HG03135 (cell line): Measurements from ENCODE around the gene TALDO1.
A peak's percentile ranks its signal among the peaks of the same experiment; 100 is the strongest.

Experiments used
- ATAC-seq: cut with Tn5 transposase; IDR thresholded peaks from one replicate; pipeline ENCODE4 v1.9.1; 2021; ENCODE audit warnings: mild to moderate bottlenecking, moderate library complexity; ENCODE audit not compliant: unreplicated experiment

Gene TALDO1

DNA sequence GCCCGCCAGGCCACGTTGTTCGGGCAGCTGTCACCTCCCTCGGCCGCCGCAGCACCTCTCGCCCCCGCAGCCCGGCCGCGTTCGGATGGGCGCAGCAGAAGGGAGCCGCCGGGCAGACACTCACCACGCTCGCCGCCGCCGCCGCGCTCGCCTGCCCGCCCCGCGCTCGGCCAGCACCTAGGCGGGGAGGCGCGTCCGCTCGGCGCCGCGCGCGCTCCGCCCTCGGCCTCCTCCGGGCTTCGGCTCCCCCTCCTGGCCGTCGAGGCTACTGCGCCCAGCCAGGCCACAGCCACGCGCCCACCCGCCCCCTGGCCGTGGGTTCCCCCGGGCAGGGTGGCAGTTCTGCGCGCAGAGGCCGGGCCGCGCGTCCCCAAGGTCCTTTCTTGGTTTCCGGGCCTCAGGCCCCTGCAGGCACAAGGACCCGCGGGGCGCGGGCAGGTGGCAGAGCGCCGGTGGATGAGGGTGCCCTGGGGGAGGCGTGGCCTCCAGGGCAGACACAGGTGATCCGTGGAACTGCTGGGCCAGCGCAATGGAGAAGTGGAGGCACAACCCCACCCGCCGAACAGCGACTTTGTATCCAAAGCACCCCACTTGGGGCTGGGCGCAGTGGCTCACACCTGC lies 50.9 kb downstream of the TALDO1 start, which contains the start of gene SLC25A22:
SLC25A22 (minus strand) TSS at position 189 of the 621 bp plus-strand sequence. CDS start 3,275 bp downstream, outside the sequence.
- peak; percentile 50 for ATAC-seq

DNA sequence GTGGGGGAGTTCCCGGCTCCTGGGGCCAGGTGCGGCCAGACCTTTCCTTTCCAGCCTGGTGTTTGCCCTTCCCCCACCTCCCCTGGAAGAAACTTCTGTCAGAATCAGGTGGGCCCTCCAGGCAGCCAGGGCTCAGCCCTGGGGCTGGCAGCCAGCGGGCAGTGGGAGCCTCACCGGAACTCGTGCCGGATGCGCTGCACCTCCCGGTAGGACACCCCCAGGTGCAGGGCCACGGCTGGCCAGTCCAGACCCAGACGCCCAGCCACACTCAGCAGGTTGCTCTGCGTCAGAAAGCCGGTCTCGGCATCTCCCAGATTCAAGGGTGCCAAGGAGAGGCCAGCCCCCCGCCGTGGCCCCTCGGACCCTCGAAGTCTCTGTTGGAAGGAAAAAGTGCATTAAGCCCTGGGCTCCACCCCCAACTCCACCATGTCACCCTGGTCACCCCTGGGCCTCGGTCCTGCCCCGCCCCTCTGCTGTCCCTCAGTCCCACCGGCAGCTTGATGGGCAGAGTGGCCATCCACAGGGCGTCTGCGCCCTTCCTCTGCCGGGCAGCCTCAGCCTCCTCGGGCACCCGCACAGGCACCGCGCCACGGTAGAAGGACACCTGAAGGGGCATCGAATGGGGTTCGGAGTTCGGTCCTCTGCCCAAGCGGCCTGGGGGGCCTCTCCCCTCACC lies 52.5 kb downstream of the TALDO1 start:
- ATAC-seq = no peak

DNA sequence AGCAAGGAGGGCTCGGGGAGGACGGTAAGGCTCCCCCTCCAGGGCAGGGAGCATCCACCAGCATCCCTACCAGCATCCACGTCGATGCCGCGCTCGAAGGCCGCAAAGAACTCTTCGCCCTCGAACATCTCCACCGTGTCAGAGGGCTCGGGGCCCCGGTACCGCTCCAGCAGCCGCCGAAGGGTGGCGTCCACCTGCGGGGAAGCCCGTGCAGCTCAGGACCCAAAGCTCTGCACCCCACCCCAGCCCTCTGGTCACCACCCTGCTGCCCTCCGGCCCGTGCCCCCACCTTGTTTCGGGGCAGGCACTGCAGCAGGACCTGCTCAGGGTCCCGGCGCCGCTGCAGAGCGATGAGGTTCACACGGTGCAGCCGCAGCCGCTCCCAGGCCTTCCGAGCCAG lies 53.2 kb downstream of the TALDO1 start:
- no peak for ATAC-seq

DNA sequence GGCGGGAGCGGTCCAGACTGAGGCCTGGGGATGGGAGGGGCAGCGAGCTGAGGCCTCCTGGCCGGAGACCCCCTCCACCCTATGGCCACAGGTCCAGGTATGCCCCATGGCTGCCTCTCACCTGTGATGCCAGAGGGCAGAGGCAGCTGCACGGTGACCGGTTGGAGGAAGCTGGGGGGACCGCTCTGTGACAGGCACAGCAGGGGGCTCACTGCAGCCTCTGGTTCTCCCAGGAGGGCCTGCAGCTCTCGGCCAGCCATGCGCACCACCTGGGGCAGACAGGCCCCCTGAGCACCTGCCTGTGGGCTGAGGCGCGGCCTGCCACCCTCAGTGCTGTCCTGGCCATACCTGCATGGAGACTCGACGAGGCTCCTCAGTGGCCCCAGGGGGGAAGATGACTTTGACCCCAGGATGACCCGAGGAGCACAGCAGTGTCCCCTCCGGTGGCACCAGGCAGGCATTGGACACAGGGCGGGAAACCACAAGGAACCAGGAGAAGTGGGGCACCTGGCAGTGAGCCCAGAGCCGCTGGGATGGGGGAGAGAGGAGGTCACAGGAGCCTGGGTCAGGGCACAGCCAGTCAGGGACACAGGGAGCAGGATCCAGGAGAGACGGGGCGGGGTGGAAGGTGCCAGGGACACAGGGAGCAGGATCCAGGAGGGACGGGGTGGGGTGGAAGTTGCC lies 54.0 kb downstream of the TALDO1 start:
- no peak for ATAC-seq

DNA sequence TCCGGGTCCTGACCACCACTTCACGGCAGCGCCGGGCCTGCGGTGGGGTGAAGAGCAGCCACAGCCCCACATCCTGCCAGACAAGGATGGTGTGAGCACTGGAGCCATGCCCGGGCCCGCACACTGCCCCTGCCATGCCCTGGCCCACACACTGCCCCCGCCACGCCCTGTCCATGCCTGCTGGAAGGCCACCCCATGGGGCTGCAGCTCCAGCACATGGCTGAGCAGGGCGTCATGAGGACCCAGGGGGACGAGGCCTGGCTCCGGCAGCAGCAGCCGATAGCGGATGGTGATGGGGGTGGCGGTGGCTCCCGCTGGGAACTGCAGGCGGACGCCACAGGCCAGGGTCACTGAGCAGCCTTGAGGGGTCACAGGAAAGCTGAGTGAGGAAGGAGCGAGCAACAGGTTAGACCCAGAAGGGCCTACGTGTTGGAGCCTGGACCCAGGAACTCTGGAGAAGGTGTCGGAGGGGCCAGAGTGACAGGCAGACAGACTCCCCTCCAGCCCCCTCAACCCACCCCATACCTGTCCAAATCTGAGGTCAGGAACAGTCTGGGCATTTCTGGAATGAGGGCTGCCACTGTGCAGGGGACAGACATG lies 54.9 kb downstream of the TALDO1 start:
- ATAC-seq = no peak

DNA sequence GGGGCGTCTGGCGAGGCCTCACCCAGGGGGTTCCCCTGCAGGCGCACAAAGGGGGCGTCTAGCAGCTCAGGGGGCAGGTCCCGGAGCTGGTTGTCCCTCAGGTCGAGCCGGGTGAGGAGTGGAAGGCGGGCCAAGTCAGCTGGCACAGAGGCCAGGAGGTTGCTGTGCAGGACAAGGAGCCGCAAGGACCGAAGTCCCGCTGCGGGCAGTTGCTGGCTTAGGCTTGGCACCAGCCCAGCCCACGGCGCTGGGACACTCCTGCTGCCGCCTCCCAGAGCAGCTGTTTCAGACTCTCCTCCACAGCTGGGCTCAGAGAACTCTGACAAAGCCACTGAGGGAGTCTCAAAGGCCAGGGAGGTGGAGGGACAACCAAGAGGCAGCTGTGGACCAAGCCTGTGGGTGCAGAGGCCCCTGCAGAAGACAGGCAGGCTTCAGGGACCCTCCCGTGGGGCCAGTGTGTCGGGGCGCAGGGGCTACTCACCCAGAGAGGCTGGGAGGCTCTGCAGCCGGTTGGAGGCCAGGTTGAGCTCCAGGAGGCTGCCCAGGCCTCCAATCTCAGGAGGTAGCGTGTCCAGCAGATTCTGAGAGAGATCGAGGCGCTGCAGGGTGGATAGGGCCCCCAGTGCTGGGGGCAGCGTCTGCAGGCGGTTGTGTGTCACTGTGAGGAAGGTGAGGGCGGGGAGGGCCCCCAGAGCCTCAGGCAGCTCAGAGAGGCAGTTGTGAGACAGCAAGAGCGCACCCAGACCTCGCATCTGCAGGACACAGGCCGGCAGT lies 55.6 kb downstream of the TALDO1 start:
- ATAC-seq = no peak

DNA sequence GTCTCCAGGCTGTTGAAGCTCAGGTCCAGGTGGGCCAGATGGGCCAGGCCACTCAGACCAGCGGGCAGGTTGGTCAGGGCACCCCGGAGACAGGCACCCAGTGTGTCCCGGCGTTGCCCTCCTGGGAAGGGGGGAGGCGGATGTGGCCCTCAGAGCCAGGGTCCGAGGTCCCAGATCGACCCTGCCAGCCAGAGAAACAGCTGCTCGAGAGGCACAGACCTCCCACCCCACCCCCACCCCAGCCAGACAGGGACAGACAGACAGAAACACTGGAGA lies 56.1 kb downstream of the TALDO1 start:
- no peak for ATAC-seq

DNA sequence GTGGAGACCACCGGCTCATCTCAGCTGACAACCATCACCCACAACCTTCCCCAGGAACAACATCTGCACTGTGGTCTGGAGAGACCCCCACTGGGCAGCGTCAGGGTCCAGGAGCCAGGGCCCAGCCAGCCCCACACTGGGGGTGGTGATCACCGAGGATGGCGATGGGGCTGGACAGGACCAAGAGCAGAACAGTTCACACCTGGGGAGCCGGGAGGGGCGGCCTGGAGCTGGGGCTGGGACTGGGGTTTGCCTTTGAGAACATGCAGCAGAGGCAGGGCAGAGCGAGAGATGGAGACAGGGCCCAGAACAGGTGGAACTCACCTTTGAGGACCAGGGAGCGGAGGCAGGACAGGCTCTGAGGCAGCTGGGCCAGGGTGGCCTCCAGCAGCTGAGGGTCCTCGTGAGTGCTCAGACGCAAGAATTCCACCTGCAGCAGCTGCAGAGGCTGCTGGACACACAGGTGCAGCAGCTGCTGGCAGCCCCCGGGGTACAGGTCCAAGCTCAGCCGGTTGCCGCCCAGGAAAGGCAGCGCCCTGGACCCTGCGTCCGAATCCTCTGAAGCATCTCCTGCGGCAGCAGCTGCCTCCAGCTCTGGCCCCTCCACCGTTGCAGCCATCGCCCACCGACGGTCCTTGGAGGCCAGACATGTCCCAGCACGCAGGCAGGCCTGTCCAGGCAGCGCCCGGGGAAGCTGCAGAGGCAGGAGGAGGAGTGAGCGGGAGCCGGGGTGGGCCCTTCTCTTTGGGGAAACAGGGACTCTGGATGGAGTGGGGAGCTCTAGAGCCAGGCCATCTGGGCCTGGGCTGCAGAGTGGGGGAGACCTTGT lies 56.7 kb downstream of the TALDO1 start:
- no peak for ATAC-seq

DNA sequence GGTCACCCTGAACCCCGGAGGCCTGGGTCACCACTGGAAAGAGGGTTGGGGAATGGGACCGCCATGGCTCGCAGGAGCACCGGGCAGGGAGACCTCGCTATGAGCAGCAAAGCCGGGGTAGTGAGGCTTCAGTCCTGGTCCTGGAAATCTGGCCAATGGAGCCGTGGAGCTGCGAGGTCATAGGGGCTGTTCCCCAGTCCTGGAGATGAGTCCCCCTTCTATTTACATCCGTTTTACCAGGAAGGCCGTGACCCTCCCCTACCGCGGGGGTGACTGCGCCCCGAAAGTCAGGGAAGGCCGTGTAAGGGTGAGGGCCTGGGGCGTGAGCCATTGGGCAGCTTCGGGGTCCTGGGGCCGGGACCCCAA lies 57.3 kb downstream of the TALDO1 start:
- no peak for ATAC-seq

DNA sequence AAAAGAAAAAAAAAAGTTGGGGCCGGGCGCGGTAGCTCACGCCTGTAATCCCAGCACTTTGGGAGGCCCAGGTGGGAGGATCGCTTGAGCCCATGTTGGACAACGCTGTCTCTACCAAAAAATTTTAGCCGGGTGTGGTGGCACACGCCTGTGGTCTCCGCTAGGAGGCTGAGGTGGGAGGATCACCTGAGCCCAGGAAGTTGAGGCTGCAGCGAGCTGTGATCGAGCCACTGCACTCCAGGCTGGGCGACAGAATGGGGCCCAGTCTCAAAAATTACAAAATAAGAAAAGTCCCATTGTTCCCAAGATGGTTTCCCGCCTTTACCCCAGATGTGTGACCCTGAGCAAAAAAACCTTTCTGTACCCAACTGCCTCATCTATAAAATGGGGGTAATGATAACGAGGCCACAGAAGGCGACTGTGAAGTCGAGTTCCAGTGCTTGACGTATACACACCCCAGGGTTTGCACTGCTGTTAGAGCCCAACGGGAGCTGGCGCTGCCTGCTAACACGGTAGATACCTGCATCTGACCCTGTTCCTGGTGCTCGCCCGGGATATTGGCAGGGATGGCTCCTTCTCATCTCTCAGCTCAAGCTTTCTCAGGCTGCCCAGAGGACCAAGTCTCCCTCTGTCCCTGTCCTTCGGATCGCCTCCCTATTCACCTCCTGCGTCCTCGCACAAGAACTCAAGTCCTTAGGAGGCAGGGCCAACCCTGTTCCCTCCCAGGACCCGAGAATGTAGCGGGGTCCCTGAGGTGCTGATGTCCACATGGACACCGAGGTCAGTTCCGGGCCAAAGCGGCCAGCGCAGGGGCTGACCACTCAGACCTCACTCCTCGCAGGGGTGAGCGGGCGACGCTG lies 61.4 kb downstream of the TALDO1 start:
- peak; percentile 0 for ATAC-seq

DNA sequence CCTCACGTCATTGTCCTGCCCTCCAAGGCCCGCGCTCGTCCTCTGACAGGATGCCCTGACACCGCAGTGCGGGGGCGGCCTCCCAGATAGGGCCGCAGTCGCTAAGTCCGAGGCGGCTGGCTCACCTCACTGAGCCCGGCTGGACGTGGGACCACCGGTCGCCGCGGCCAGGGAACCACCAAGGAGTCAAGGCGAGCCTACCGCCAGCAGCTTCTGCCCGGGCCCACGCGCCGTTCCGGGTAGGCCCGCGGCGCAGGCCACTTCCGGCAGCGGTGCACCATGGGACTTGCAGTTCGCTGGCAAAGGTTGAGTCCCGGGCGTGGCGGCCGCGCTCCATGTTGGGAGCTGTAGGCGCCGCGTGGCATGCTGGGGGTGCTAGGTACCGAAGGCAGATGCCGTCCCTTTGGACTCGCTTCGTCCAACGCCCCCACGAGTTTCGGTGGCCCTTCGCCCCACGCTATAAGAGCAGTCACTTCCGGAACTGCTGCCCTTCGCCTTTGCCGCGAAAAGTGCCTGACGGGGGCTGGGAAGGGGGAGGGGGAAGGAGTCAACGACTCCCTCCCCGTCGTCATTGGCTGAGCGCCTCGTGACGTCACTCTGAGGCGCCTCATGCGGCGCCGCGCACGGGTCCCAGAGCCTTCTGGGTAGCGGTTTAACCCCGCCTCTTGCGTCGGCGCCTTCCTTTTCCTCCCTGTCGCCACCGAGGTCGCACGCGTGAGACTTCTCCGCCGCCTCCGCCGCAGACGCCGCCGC lies 62.2 kb downstream of the TALDO1 start, which contains the start of gene RPLP2:
RPLP2 (plus strand) TSS at position 681 of the 753 bp plus-strand sequence. CDS start 268 bp downstream, outside the sequence.
- peak; percentile 62 for ATAC-seq

DNA sequence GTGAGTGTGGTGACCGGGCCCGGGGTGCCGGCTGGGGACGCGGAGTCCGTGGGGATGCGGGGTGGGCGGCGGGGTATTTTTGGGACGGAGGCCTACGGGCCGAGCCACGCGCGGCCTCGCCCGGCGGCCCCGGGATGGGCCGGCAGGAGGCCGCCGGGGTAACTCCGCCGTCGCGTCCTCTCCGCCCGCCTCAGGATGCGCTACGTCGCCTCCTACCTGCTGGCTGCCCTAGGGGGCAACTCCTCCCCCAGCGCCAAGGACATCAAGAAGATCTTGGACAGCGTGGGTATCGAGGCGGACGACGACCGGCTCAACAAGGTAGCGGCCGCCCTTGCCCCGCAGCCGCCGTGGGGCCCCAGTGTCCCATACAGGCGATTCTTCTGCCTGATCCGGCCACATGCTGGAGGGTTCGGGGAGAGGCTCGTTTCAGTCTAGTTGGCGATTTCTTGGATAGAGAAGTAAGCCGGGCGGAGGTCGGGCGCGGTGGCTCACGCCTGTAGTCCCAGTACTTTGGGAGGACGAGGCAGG lies 62.8 kb downstream of the TALDO1 start:
- ATAC-seq = peak; percentile 5

DNA sequence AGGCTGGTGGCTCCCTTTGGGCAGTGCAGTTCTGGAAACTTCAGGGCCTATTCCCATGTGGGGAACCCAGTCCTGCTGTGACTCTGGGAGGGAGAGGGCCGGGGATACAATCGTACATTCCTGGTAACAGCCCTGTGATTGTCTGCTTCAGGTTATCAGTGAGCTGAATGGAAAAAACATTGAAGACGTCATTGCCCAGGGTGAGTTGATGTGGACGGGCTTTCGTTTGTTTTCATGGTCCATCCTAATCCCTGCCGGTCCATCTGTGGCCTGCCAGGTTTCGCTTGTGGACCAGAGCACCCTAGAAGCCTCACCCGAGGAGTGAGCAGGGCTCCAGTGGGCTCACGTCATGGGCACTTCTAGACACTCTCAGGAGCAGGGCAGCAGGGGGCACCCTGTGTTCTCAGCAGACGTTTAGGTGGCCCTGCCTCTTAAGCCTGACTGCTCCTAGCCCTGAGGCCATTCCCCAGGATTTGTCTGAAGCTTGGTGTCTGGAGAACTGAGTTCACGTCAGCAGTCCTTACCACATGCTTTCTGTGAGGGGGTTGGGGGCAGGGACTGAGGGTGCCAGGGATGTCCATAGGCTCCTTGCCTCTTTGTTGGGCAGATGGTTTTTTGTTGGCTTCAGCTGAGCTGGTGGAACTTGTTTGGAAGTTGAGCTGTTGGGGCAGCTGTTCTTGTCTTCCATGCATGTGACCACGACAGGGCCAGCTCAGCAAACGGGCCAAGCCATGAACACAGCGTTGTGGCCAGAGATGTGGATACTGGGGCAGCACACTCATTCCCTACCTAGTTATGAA lies 64.4 kb downstream of the TALDO1 start:
- ATAC-seq = no peak

DNA sequence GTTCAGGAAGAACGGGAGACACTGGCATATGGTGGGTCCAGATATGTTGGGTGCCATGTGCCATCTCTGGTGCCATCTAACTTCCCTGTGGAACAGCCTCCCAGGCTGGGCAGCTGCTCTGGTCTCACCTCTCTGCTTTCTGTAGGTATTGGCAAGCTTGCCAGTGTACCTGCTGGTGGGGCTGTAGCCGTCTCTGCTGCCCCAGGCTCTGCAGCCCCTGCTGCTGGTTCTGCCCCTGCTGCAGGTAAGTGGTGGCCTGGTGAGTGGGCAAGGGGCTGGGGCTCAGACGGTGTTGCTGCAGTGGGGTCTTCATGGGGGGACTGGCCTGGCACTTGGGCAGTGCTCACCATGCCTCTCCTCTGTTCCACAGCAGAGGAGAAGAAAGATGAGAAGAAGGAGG lies 65.1 kb downstream of the TALDO1 start:
- ATAC-seq = no peak

DNA sequence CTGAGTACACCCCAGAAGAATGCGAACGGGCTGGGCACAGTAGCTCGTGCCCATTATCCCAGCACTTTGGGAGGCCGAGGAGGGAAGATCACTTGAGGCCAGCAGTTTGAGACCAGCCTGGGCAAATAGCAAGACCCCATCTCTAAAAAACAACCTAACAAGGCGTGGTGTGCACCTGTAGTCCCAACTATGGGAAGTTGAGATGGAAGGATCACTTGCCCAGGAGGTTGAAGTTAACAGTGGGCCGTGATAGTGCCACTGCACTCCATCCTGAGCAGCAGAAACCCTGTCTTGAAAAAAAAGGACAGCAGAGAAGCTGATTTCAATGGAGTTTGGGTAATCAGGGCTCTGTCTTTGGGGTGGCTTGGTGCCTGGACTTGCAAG lies 65.8 kb downstream of the TALDO1 start:
- no peak for ATAC-seq

DNA sequence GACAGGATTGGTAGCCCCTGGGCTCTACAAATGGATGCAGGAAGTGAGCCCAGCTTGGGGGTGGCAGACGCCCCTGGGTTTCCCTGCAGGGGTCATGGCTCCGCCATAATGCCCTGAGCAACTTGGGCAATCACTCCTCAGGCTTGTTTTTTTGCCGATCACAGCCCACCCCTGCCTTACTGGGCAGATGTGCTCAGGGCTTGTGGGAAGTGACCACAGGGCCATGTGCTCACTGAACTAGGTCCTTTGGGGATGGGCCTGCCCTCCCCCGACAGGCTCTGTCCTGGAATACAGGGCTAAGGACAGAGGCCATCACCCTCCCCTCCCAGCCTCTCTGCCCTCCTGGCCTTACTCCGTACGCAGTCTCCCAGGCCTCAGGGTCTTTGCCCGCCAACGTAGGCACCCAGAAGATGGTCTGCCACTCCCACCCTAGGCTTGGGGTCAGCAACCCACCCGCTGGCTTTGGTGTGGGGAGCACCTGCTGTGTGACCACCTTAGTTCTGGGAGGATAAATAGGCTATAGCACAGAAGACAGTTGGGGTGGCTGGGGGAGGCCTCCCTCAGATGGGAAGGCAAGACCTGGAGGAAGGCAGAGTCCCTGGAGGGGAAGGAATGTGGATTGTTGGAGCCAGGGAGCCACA lies 66.3 kb downstream of the TALDO1 start:
- no peak for ATAC-seq
